ENCODE data around the gene OR10H4.

OR10H4 gene

GRCh38 chr19:15905026-15905425 is 43.8 kb upstream of the OR10H4 start:
- no peak for TF ChIP-seq CTCF (IDR thresholded peaks at IDR 0.05)
- Histone ChIP-seq H3K9me3 (ENCODE audit: control insufficient read depth, low read length) (no peaks in the 10 kb centered on the region), H3K4me1 (no peaks in the 10 kb centered on the region), H3K27ac (no peak overlapping the region), H3K79me2 (no peaks in the 10 kb centered on the region), H2AFZ (no peak overlapping the region), H3K4me3 (ENCODE audit: low read depth, low read length) (no peak overlapping the region), H3K9ac (no peak overlapping the region), H3K36me3 (ENCODE audit: control insufficient read depth, insufficient read depth, low read length) (no peaks in the 10 kb centered on the region), H3K4me2 (ENCODE audit: low read length) (no peak overlapping the region), H3K27me3 (ENCODE audit: control insufficient read depth, insufficient read depth, low read length) (no peaks in the 10 kb centered on the region)

- Histone ChIP-seq H3K36me3 (ENCODE audit: control insufficient read depth, insufficient read depth, low read length) (no peaks in the 10 kb centered on the region), H3K9me3 (ENCODE audit: control insufficient read depth, low read length) (no peaks in the 10 kb centered on the region), H3K27ac (no peak overlapping the region), H2AFZ (no peak overlapping the region), H3K4me1 (no peaks in the 10 kb centered on the region), H3K9ac (no peak overlapping the region), H3K27me3 (ENCODE audit: control insufficient read depth, insufficient read depth, low read length) (no peaks in the 10 kb centered on the region), H3K4me2 (ENCODE audit: low read length) (no peak overlapping the region), H3K79me2 (no peaks in the 10 kb centered on the region), H3K4me3 (ENCODE audit: low read depth, low read length) (no peak overlapping the region)
- TF ChIP-seq CTCF (IDR thresholded peaks at IDR 0.05): no peak
Measured at GRCh38 chr19:15911599-15912235, 37.1 kb upstream of the OR10H4 start.

GRCh38 chr19:15913384-15913783 is 35.4 kb upstream of the OR10H4 start:
- TF ChIP-seq CTCF (IDR thresholded peaks at IDR 0.05): no peak

DNA sequence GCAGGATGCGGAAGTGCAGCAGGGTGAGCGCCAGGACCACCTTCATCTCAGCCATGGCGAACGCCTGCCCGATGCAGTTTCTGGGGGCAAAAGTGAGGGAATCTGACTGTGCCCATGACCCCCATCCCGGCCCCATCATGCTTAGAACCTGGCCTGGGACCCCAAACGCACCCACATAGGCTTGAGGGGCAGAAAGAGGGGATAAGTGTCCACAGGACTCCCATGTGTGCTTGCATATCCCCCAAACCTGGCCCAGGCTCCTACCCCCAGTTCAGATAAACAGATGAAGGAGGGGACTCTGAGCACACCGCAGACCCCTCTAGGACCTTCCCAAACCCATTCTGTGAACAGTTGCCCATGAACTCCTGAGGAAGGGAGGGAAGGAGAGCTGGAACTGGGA is 35.0 kb upstream of the OR10H4 start:
- H3K27ac ChIP-seq: no peak overlapping the region
- no peak overlapping the region for H3K4me2 ChIP-seq (ENCODE audit: low read length)
- no peaks in the 10 kb centered on the region for H3K79me2 ChIP-seq
- no peaks in the 10 kb centered on the region for H3K27me3 ChIP-seq (ENCODE audit: control insufficient read depth, insufficient read depth, low read length)
- H3K4me3 ChIP-seq (ENCODE audit: low read depth, low read length): no peak overlapping the region
- no peaks in the 10 kb centered on the region for H3K4me1 ChIP-seq
- no peaks in the 10 kb centered on the region for H3K9me3 ChIP-seq (ENCODE audit: control insufficient read depth, low read length)
- H3K9ac ChIP-seq: no peak overlapping the region
- TF ChIP-seq CTCF (IDR thresholded peaks at IDR 0.05): no peak
- H3K36me3 ChIP-seq (ENCODE audit: control insufficient read depth, insufficient read depth, low read length): no peaks in the 10 kb centered on the region
- no peak overlapping the region for H2AFZ ChIP-seq

More at GRCh38 chr19:15913384-15913783, 35.4 kb upstream of the OR10H4 start:
- H3K27me3 ChIP-seq (ENCODE audit: control insufficient read depth, insufficient read depth, low read length): no peaks in the 10 kb centered on the region
- H3K4me3 ChIP-seq (ENCODE audit: low read depth, low read length): no peak overlapping the region
- no peaks in the 10 kb centered on the region for H3K36me3 ChIP-seq (ENCODE audit: control insufficient read depth, insufficient read depth, low read length)
- no peaks in the 10 kb centered on the region for H3K9me3 ChIP-seq (ENCODE audit: control insufficient read depth, low read length)
- H3K79me2 ChIP-seq: no peaks in the 10 kb centered on the region
- H3K4me2 ChIP-seq (ENCODE audit: low read length): no peak overlapping the region
- H3K4me1 ChIP-seq: no peaks in the 10 kb centered on the region
- no peak overlapping the region for H3K9ac ChIP-seq
- H3K27ac ChIP-seq: no peak overlapping the region
- no peak overlapping the region for H2AFZ ChIP-seq

GRCh38 chr19:15915109-15915508 is 33.7 kb upstream of the OR10H4 start:
- H3K9me3 ChIP-seq (ENCODE audit: control insufficient read depth, low read length): no peaks in the 10 kb centered on the region
- no peaks in the 10 kb centered on the region for H3K4me1 ChIP-seq
- no peak overlapping the region for H3K27ac ChIP-seq
- H3K27me3 ChIP-seq (ENCODE audit: control insufficient read depth, insufficient read depth, low read length): no peaks in the 10 kb centered on the region
- no peaks in the 10 kb centered on the region for H3K36me3 ChIP-seq (ENCODE audit: control insufficient read depth, insufficient read depth, low read length)
- H3K9ac ChIP-seq: no peak overlapping the region
- H3K4me2 ChIP-seq (ENCODE audit: low read length): no peak overlapping the region
- H3K4me3 ChIP-seq (ENCODE audit: low read depth, low read length): no peak overlapping the region
- no peak overlapping the region for H2AFZ ChIP-seq
- H3K79me2 ChIP-seq: no peaks in the 10 kb centered on the region
- no peak for TF ChIP-seq CTCF (IDR thresholded peaks at IDR 0.05)
